ENCODE measurements around the gene DEPP1.

- TF ChIP-seq MAX (IDR thresholded peaks at IDR 0.05; ENCODE audit: low read depth, low read length): no peak
- no peak for TF ChIP-seq TCF3 (IDR thresholded peaks at IDR 0.05; ENCODE audit: borderline replicate concordance, insufficient read depth, low read depth, low read length)
These were observed 42.7 kb downstream of the DEPP1 start for GRCh38 chr10:44935966-44936295.
